GM19328 (cell line): ENCODE data around the gene CDH12.

Source experiments
- ATAC-seq: cut with Tn5 transposase; IDR thresholded peaks from one replicate; pipeline ENCODE4 v1.9.1; 2021; ENCODE audit warnings: mild to moderate bottlenecking, moderate library complexity; ENCODE audit not compliant: unreplicated experiment

Gene CDH12

DNA sequence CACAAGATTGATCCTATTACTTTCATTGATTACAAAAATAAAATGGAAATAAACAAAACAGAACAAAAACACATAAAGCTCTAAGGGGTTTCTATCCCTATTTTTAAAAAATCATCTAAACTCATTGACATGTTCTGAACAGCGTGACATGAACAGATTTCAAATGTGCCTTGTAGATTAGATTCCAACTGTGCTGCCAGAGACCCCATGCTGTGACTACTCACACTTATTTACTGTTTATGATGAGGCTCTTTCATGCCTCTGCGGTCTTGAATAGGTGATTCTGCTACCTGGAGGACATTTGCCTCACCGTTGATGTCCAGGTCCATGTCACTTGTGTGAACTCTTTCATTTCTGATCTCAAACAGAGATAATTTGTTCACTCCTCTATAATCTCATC lies 990.2 kb downstream of the CDH12 start:
- ATAC-seq, result no peak

DNA sequence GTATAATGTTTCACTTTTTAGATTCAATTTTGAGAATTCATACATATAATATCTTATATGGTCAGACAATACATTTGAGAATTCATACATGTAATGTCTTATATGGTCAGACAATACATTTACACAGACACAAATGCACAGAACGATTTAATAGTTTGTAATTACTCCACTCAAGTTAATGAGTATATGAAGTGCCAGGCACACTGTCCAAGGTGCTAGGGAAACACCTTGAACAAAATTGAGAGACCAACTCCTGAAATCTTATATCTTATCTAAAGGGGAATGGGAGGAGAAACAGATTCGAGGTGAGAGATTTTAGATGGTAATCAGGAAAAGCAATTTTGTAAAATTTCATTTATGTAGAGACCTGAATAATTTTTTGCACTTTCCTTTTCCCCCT lies 994.7 kb downstream of the CDH12 start:
- ATAC-seq, result no peak

DNA sequence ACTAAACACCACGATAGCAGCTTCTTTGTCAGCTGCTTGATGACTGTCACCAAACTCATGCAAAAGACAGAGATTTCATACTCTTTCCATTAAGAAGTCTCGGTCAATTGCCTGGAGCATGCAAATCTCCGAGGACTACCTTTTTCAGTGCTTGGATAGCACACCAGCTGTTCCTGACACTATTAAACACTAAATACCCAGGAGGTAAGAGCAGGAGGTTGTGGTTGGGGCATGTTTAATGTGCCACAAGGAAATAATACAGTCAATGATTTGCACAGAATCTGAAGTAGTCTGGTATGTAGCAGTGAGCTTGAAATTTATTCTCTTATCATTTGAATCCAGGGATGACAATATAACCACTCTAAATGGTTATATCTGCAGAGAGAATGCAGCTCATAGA lies 996.2 kb downstream of the CDH12 start:
- no peak for ATAC-seq

DNA sequence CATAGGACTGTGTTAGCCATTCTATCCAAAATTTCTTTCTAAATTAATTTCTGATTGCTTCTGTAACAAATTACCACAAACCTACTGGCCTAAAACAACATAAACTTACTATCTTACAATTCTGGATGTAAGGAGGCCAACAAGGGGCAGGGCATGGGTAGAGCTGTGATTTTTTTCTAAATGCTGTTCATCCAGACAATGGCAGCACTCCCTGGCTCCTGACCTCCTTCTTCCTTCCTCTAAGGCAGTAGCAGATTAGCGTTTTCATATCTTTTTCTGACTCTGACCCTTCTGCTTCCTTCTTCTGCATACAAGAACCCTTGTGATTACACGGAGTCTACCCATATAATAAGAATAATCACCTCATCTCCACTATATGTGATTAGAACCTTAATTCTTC lies 1005.8 kb downstream of the CDH12 start:
- no peak for ATAC-seq

DNA sequence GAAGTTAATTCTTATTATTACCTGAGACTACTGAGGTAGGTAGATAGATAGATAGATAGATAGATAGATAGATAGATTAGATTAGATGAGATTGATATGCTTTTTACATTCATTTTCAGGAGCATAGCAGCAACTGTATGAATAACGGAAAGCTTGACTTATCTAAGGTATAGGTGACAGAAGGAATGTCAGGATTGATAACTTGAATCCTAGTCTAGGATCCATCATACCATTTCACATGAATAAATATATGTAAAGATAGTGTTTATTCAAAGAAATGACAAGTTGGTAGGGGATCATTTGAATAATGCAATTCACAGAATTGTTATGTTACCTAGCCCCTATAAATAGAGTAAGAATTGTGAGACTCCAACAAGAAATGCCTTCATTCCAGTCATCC lies 1008.2 kb downstream of the CDH12 start:
- ATAC-seq, result no peak

DNA sequence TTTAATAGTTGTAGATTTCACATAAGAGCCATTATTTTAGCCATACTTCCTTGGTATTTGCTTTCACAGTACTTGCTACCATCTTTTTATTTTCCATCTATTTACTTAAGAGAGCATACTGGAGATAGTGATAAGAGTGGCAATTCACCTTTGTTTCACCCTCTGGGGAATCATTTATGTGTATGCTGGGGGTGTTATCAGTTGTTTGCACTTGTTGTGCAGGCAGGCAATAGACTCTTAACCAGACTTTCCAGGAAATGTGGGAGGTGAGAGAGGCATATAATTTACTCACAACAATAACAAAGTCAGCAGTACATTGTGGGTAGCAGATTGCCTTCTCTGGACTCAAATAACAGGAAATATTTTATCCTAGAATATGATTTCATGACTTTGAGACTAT lies 1018.3 kb downstream of the CDH12 start:
- no peak for ATAC-seq

DNA sequence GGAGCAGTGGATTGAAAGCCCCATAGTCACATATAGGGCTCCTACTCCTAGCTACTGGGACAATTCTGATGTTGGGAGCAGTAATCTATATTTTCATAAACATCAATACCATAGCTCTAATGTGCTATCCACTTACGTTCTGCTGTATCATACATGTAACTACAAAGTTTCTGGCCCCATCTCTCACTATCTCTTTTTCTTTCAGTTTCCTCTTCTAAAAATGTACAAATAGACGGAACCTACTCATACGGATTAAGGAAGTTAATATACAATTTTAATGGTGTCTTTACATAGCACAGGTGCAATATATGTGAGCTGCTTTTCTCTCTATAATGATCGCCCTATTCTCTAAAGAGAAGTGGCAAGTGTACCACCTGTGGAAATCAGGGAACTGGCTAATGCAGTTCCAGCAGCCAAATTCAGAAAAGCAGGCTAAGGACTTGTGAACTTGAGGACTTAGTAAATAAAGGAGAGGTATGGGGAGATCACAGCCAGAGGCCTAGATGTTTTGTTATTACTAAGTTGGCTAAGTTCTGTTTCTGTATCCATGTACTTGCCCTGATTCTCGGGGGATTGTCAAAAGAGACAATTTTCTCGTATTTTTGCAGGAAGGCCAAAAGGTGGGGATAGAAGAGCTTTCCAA lies 1021.9 kb downstream of the CDH12 start:
- ATAC-seq, result no peak

DNA sequence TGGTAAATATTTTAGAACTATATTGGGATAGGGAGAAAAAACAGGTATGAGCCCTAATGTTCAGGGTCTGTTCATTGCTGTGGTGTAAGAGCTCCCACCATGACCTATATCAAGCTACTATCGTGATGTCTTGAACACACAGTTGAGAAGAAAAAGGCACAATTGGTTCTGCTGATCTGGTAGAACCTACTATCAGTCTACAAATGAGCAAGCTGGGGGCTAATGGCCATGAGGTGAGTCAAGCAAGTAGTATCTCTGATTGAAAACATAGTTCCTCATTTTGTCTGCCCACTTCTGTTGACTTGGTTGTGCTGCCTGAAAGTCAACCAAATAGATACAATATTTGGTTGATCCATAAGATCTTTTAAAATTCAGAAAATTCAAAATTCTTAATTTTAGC lies 1026.3 kb downstream of the CDH12 start:
- ATAC-seq, result no peak

DNA sequence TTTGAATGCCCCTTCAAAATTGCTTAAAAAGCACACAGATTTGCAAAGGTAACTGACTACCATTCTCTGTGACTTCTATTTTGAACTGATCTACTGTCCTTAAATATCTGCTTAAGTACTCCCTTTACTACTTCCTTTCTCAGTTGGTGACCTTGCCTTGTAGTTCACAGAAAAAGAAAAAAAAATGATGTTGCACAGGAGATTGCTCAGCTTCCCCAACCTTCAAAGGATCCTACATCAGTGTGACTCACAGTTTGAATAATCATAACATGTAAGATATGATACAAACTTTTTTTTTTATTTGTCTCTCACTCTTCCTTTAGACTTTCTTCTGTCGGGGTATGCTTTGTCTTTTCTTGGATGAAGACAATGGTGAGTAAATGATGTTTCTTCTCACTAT lies 1029.6 kb downstream of the CDH12 start:
- no peak for ATAC-seq

DNA sequence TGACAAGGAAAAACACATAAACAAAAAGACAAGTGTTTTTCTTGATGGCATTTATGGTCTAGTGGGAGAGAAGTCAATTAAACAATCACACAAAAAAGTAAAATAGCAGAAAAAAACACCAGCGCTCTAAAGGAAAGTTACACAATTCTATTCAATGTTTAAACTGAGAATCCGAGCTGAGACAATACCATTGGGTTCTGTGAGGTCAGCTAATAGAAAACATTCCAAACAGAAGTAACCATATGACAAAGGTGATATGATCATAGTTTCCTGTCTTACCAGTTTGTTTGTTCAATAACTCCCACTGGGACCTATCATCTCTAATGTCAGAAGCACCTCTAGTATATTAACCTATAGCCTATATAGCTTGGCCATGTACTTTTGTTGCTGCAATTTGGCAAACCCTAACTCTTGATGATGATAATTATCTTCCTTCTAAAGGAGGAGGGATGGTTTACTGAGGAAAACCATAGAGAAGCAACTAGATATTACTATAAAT lies 1030.0 kb downstream of the CDH12 start:
- ATAC-seq, result no peak

DNA sequence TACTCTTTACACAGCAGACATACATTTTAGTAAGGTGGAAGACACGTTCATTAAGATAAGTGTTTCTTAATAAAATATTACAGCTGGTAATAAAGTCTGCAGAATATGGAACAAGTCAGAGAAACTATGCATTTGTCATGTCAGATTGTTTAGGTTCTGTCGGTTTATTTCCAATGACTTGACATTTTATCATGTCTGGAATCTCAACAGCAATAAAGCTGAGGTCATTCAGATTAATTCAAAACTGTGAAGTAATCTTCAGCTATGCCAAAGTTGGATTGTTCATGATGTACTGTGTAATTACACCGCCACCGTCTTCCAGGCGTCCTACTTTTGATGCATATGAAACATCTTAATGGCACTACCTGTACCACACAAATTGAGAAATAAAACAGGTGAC lies 1032.6 kb downstream of the CDH12 start:
- ATAC-seq, result no peak

DNA sequence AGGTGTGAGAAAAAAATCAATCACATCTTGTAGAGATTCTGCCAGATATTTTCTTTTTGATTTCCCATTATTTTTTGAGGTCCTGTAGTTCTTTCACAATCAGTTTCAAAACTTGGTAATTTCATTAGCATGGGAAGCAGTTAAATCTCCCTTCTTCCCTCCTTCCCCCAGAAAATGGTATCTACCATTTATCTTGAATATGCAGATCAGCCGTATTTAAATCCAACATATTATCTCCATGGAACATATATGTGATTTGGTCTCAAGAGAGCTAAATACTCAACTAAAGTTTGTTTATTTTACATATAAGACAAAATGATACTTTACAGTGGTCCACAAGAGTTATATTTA lies 1034.8 kb downstream of the CDH12 start:
- ATAC-seq, result no peak

DNA sequence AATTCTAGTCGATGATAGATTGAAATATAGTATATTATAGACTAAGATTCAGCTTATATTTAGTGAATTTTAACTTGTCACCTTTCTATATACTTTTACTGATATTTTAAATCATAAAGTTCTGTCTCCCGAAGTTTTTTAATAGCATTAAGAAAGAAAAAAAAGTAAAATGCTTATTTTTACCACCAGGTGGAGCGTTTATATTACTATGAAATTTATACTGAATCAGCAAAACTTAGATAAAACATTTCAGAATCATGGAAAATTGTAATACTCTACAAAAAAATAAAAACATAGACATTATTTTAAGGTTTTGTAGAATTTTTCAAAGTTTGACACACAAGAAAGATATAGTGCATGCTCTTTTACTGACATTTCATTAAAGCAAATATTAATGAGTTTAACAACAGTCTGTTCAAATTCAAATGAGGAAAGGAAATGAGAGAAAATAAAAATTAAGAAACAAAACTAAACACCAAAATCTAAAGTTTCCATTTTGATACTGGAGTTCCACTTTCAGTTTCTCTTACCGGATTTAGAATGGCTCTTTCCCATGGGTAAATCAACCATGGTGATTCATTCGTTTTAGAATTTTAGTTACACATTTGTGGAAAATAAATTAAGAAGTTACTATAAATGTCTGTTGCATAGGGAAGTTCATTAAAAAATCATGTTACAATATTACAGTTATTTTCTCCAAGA lies 1035.3 kb downstream of the CDH12 start:
- ATAC-seq, result no peak

DNA sequence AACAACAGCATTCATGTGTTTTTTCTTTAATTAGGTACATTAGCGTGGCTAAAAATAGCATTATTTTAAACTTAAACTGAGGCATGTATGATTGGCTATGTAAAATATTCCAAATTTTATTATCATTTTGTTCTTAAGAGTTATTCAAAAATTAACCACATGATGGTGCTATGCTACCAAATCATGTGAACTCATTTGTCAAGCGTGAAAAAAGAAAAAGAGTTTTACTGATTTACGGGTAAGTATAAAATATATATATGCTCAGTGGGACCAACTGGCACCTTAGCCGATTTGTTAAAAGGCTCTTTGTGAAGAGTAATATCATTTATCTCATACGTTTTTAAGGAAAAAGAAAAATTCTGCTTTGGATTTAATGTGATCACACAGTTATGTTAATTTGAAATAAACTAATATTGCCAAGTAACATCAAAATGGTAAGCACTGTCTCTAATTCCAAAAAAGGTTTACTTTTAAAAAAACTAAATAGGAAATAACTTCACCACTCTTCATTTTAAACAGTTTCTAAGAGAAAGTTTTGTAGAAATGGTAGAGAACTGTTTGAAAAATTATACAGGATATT lies 1042.3 kb downstream of the CDH12 start:
- ATAC-seq, result no peak

DNA sequence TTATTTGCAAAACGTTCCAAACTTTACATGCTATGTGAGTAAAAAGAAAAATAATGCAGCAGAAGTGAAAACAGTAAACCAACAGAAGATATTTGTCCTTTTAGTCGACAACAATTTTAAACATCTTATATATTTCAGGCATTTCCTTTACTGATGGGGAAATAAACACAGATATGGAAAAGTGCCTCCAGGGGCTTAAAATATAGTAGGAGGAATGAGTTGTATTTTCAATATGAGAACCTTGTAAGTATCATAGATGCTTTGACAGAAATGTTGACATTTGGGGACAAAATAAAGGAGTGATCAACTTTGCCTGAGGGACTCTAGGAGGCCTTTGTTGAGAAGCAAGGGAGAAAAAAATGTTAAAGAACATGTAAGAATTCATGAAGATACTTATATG lies 1043.5 kb downstream of the CDH12 start:
- no peak for ATAC-seq

DNA sequence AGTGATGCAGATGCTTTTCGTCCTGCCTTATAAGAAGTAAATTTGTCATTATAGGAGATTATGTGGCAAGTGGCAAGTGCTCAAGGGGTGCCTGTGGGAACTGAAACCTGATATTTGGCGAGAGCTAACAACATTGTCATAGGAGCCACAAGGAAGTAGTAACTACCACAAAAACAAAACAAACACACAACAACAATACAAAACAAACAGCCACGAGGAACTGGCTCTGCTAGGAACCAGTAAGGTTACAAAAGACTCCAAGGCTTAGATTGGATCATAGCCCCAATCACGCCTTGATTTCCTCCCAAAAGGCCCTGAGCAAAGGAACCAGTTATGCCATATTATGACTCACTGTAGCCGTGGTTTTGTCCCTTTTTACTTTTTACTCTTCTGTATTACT lies 1045.2 kb downstream of the CDH12 start:
- ATAC-seq, result no peak

DNA sequence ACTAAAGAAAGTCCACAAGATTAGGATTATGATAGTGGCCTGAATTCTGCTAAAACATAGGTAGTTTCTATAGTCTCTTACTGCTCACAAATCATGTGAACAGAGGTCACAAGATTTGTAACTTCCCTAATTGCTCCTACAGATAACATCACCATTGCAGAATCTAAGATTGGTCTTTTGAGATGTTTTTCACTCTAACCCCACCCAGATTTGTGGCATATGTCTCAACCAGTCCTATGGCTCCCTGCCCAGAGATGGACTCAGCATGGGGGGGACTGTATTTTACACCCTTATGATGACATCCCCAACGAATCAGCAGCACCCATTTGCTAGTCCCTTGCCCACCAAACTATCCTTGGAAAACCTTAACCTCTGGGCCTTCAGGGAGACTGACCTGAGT lies 1046.2 kb downstream of the CDH12 start:
- no peak for ATAC-seq

DNA sequence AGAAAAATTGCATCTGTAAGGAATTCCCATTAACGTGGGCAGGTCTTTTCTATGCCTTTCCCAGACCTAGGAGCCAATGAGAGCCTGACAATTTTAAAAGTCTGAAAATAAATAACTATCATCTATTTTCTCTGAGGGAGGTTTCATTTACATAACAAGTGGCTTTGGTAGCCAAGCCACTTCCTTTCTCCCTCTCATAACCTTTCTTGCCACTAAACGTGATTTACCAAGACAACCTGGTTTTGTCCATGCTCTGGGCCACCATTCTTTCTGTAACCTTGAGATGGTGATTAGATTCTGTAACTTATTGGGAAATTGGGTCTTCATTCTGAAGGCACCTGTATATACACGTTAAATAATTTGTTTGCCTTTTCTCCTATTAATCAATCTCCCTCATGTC lies 1046.9 kb downstream of the CDH12 start:
- ATAC-seq, result no peak

DNA sequence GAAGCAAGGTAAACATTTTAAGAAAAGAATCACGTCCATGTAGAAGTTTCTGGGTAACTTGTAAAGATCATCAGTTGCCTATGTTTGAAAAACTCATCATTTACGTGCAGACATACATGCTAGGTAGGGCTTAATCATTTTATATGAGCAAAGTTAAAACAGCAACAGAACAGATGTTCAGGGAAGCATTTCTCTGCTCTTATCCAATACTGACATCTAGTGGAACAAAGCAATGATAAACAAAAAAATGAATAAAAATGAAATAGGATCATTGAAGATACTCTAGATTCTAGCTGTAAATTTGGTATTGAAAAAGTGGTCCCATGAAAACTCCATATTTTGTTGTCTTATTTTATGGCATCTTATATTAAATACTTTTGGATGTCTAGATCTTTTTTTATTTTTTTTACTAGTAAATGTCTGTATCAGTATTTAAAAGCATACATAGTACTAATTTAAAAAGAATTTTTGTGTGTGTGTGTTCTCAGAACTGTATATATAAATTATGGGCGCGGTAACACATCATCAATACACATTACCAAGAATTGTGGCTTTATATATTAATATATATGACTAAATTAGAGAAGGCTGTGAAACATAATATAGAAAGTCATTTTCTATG lies 1050.2 kb downstream of the CDH12 start:
- no peak for ATAC-seq

DNA sequence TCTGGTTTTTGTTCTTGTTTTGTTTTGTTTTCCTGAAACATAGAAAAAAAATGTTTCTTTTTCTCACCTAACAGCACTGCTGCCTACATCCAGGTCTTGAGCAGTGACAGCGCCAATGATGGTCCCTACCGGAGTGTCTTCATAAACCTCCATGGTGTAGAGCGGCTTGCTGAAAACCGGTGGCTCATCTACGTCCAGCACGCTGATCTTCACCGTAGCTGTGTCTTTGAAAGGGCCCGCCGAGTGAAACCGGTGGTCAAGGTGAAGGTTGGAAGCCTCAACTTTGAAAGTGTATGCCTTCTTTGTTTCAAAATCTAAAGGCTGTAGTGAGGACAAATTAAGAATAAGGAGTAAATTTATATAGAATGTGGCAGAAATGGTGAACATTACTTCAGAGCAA lies 1051.0 kb downstream of the CDH12 start:
- no peak for ATAC-seq

DNA sequence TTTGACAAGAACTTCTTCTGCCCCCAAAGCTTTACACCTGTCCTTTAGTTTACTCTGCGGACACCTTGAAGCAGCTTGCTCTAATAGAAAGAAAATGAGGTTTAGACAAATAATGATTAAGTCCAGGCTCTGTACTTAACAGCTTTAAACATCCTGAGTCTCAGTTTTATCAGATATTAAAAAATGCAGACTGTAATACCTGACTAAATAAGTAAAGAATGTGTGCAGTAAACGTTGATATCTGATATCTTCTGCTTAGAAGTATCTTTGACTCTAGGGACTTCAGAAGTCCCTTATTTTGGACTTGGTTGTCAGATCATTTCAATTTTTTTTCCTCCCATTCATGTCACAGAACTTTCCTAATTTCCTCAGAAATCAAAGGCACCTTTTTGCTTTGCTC lies 1060.4 kb downstream of the CDH12 start:
- ATAC-seq, result no peak

DNA sequence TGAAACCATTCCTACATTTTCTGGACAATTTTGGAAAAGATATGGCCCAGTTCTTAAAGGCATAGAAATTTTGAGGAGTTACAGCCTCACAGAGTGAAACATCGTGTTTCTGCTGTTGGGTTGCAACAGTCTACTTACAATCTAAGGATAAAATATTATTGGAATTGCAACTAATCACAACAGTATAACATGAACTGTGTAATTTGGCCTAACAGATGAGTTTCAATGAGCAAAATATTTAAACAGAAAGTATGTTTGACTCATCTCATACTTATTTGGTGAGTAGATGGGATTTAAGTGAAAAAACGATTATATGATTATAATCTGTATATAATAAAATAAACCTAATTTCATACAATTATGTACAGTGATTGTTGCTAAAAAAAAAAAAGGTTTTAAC lies 1061.8 kb downstream of the CDH12 start:
- no peak for ATAC-seq
